Activated CD4-positive, CD25-positive, alpha-beta regulatory T cell treated with anti-CD3 and anti-CD28 coated beads, Interleukin-2, amount 50 U/mL, for 24 hours (primary cell): Measurements from ENCODE around the gene TBX22.
"Not testable (repeated sequence)": the region's sequence is repeated elsewhere in the genome, so short reads cannot be mapped to it uniquely, and the experiment has no call there.

Source experiments
- ATAC-seq, 2 donors: fragments of 150-1000 bp; cut with Tn5 transposase; one replicate each; pipeline ENCODE4 v1.10.0; 2021; ENCODE audit warnings: mild to moderate bottlenecking in 1 of 2, moderate library complexity in 1 of 2

Gene TBX22, protein sequence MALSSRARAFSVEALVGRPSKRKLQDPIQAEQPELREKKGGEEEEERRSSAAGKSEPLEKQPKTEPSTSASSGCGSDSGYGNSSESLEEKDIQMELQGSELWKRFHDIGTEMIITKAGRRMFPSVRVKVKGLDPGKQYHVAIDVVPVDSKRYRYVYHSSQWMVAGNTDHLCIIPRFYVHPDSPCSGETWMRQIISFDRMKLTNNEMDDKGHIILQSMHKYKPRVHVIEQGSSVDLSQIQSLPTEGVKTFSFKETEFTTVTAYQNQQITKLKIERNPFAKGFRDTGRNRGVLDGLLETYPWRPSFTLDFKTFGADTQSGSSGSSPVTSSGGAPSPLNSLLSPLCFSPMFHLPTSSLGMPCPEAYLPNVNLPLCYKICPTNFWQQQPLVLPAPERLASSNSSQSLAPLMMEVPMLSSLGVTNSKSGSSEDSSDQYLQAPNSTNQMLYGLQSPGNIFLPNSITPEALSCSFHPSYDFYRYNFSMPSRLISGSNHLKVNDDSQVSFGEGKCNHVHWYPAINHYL

GRCh38 chrX:80014141-80014940 lies at the start of gene TBX22:
Gene TBX22 (plus strand): TSS chrX:80014753. CDS start chrX:80022270, 7,517 bp downstream.
- no peak for ATAC-seq

GRCh38 chrX:79975605-79976004 lies 38.9 kb upstream of the TBX22 start:
- no peak for ATAC-seq

GRCh38 chrX:80004458-80004857 lies 10.1 kb upstream of the TBX22 start:
- no peak for ATAC-seq

DNA sequence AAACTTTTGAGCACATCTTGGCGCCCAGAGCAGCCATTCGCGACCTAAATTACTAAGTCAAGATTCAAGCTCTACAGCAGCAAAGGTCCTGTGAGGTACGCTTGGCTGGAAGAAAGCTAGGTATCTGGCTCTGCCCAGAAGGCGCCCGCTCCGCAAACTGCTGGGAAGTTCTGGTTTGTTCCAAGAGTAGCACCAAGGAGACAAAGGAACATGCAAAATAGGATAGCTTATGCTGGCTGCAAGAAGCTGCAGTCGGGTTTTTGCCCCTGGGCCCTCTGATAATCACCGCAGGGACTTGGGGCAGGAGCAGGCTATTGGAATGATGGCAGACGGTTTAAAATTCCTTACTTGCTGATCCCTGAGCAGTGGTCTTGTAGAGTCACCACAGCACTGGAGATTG lies 3.0 kb upstream of the TBX22 start:
- no peak for ATAC-seq

- ATAC-seq: no peak
Observed at GRCh38 chrX:80016182-80016581, 1.6 kb downstream of the TBX22 start.

DNA sequence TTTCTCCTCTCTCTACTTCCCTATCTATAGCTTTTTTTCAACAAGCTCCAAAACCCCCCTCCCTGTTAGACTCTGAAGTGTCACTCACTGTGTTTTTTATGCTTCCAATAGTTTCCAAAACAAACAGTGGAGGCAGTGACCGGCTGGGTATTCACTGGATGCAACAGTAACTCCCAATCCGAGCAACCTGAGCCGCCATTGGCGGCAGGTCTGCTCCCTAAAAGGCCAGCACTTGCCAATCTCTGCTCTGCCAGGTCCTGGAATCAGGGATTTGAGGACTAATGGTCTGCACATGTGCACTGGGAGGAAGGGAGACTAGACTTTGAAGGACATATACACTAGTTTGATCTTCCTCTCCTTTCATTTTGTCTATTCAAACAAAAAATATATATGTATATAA lies 7.1 kb downstream of the TBX22 start:
- no peak for ATAC-seq

GRCh38 chrX:80022363-80023031 lies 7.9 kb downstream of the TBX22 start:
- no peak for ATAC-seq

GRCh38 chrX:80026116-80026515 lies 11.6 kb downstream of the TBX22 start:
- no peak for ATAC-seq

DNA sequence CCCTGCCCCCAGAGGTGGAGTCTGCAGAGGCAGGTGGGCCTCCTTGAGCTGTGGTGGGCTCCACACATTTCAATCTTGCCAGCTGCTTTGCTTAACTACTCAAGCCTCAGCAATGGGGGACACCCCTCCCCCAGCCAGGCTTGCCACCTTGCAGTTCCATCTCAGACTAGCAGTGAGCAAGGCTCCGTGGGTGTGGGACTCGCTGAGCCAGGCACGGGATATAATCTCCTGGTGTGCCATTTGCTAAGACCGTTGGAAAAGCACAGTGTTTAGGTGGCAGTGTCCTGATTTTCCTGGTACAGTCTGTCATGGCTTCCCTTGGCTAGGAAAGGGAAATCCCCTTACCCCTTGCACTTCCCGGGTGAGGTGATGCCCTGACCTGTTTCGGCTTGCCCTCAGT lies 51.6 kb downstream of the TBX22 start:
- ATAC-seq: not testable (repeated sequence)

DNA sequence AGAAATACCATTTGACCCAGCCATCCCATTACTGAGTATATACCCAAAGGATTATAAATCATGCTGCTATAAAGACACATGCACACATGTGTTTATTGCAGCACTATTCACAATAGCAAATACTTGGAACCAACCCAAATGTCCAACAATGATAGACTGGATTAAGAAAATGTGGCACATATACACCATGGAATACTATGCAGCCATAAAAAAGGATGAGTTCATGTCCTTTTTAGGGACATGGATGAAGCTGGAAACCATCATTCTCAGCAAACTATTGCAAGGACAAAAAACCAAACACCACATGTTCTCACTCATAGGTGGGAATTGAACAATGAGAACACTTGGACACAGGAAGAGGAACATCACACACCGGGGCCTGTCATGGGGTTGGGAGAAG lies 61.1 kb downstream of the TBX22 start:
- ATAC-seq: not testable (repeated sequence)
